ENCODE results near the gene CHST13.
"Not testable (repeated sequence)": the region's sequence is repeated elsewhere in the genome, so short reads cannot be mapped to it uniquely, and the experiment has no call there.

Gene CHST13

GRCh38 chr3:126568776-126569342, 44.9 kb downstream of the CHST13 start:
- H3K27ac ChIP-seq = no peak overlapping the region

GRCh38 chr3:126569390-126569975, 45.5 kb downstream of the CHST13 start:
- H3K27ac ChIP-seq = no peak overlapping the region

More at GRCh38 chr3:126568776-126569342, 44.9 kb downstream of the CHST13 start:
- no peak overlapping the region for H3K4me3 ChIP-seq

GRCh38 chr3:126570103-126570541, 46.2 kb downstream of the CHST13 start:
- Histone ChIP-seq H3K27ac (no peak overlapping the region), H3K4me3 (no peak overlapping the region)

More at GRCh38 chr3:126569390-126569975, 45.5 kb downstream of the CHST13 start:
- H3K4me3 ChIP-seq = no peak overlapping the region

- H3K4me3 ChIP-seq = no peak overlapping the region
- H3K27ac ChIP-seq = no peak overlapping the region
Observed at GRCh38 chr3:126571078-126571477, 47.1 kb downstream of the CHST13 start.

GRCh38 chr3:126573492-126574117, 49.6 kb downstream of the CHST13 start:
- H3K4me3 ChIP-seq = no peak overlapping the region
- H3K27ac ChIP-seq = no peak overlapping the region

GRCh38 chr3:126577261-126577660, 53.3 kb downstream of the CHST13 start:
- Histone ChIP-seq H3K27ac (no peak overlapping the region), H3K4me3 (no peak overlapping the region)

GRCh38 chr3:126578702-126579101, 54.7 kb downstream of the CHST13 start:
- Histone ChIP-seq H3K4me3 (no peak overlapping the region), H3K27ac (no peak overlapping the region)

GRCh38 chr3:126580746-126581145, 56.8 kb downstream of the CHST13 start:
- H3K4me3 ChIP-seq = no peak overlapping the region
- no peak overlapping the region for H3K27ac ChIP-seq

- H3K4me3 ChIP-seq = no peak overlapping the region
- no peak overlapping the region for H3K27ac ChIP-seq
Observed at GRCh38 chr3:126581569-126581968, 57.6 kb downstream of the CHST13 start.

GRCh38 chr3:126582311-126582710, 58.4 kb downstream of the CHST13 start:
- Histone ChIP-seq H3K27ac (no peak overlapping the region), H3K4me3 (no peak overlapping the region)

GRCh38 chr3:126591515-126591914, 67.6 kb downstream of the CHST13 start:
- not testable (repeated sequence) for H3K4me3 ChIP-seq, H3K27ac ChIP-seq

Data from skin epidermis (tissue), 12 donors.